Neural crest cell (in vitro differentiated cells): ENCODE data around the gene RPS6KA3. TPM values are rescaled to one million over a fixed set of nuclear protein-coding genes. Genes with fewer than 3 reads are reported as not detected.
"Not testable (repeated sequence)": the region's sequence is repeated elsewhere in the genome, so short reads cannot be mapped to it uniquely, and the experiment has no call there.

Experiments
- DNase-seq: peaks from one replicate; pipeline ENCODE4 v3.0.0; 2021; ENCODE audit warnings: low read depth, mixed read lengths, low spot score
- H3K27ac Mint-ChIP-seq: one replicate; pipeline ENCODE4 v1.8.0; 2021; ENCODE audit warnings: mild to moderate bottlenecking, mixed read lengths; ENCODE audit not compliant: unreplicated experiment
- H3K27me3 Mint-ChIP-seq: 2 replicates; pipeline ENCODE4 v1.8.0; 2021; ENCODE audit warnings: low read depth, mild to moderate bottlenecking, mixed read lengths
- H3K36me3 Mint-ChIP-seq: 2 replicates; pipeline ENCODE4 v1.8.0; 2021; ENCODE audit warnings: low read depth, mild to moderate bottlenecking, mixed read lengths
- H3K4me1 Mint-ChIP-seq: 2 replicates; pipeline ENCODE4 v1.8.0; 2021; ENCODE audit warnings: mixed read lengths
- H3K4me3 Mint-ChIP-seq: one replicate; pipeline ENCODE4 v1.8.0; 2021; ENCODE audit warnings: mild to moderate bottlenecking, mixed read lengths
- H3K9me3 Mint-ChIP-seq: 2 replicates; pipeline ENCODE4 v1.8.0; 2021; ENCODE audit warnings: mixed read lengths
- total RNA-seq: library from RNA; stranded (reverse); gene quantifications from 2 replicates; pipeline ENCODE4 v1.2.1, GENCODE V29; 2021
- TF ChIP-seq, protein P1 (sequence below): fragments of 200-600 bp; sonication (generic); conservative IDR thresholded peaks from 2 replicates; pipeline ENCODE4 v1.5.0; 2021; ENCODE audit warnings: antibody characterized with exemption, mild to moderate bottlenecking

RPS6KA3 gene
- total RNA-seq, 1 donor from 2014 or later = 26.0 TPM

DNA sequence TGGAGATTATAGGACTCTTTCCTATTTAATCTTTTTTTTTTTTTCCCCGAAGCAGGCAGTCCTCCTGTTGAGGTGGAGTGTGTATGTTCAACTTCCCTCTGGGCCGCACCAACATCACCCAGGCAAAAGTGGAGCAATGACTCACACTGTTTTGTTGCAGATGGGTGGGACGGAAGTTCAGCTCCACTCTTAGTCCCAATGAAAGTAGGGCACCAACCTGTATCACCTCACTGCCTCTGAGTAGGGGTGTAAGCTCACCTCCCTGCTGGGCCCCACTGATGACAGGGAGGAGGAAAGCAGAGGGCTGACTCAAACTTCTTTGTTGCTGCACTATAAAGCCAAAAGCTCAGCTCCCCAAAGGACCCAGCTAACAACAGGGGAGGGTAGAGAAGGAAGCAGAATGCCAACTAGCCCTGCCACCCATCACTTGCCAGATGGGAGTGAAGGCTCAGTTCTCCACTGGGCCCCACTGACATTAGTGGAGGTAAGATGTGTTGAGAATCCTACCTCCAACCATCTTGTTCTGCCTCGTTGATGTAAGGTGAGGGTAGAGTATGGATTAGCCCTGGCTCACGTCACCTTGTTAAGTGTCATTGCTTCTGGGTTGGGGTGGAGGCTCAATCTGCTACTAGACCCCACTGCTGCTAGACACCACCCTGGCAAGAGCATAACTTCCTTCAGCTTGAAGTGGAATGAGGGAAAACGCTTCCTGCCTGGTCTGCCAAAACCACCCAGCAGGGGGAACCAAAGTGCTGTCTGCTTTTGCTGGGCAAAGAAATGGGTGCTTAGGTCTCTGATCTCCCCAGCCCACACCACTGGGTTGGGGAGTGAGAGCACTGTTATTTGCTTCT is 14.1 kb downstream of the RPS6KA3 start:
- H3K36me3 Mint-ChIP-seq = peaks cover 27% of the 10 kb centered on the region

DNA sequence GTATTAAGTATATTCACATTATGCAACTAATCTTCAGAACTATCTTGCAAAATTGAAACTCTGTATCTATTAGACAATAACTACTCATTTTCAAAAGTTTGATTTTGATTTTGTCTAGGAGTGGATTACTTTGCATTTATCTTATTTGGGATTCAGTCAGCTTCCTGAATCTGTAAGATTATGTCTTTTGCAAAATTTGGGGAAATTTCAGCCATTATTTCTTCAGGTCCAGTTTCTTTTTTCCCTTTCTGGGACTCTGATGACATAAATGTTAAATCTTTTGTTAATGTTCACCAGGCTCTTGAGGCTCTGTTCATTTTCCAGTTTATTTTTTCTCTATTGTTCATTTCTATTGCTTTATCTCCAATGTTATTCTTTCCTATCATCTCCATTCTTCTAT is 15.0 kb downstream of the RPS6KA3 start:
- TF ChIP-seq, protein P1, sequence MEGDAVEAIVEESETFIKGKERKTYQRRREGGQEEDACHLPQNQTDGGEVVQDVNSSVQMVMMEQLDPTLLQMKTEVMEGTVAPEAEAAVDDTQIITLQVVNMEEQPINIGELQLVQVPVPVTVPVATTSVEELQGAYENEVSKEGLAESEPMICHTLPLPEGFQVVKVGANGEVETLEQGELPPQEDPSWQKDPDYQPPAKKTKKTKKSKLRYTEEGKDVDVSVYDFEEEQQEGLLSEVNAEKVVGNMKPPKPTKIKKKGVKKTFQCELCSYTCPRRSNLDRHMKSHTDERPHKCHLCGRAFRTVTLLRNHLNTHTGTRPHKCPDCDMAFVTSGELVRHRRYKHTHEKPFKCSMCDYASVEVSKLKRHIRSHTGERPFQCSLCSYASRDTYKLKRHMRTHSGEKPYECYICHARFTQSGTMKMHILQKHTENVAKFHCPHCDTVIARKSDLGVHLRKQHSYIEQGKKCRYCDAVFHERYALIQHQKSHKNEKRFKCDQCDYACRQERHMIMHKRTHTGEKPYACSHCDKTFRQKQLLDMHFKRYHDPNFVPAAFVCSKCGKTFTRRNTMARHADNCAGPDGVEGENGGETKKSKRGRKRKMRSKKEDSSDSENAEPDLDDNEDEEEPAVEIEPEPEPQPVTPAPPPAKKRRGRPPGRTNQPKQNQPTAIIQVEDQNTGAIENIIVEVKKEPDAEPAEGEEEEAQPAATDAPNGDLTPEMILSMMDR = no peak
- Mint-ChIP-seq H3K27me3 (no peaks in the 10 kb centered on the region), H3K9me3 (peaks cover 19% of the 10 kb centered on the region), H3K4me3 (no peak overlapping the region), H3K27ac (no peak overlapping the region), H3K36me3 (peaks cover 27% of the 10 kb centered on the region), H3K4me1 (no peaks in the 10 kb centered on the region)
- no peak for DNase-seq

More for the DNA sequence above, 14.1 kb downstream of the RPS6KA3 start:
- peak; percentile 37 for DNase-seq
- no peak overlapping the region for H3K27ac Mint-ChIP-seq
- H3K9me3 Mint-ChIP-seq = peaks cover 19% of the 10 kb centered on the region
- no peaks in the 10 kb centered on the region for H3K27me3 Mint-ChIP-seq
- TF ChIP-seq, protein P1 = peak; percentile 63
- no peaks in the 10 kb centered on the region for H3K4me1 Mint-ChIP-seq
- H3K4me3 Mint-ChIP-seq = no peak overlapping the region

GRCh38 chrX:20250146-20250545 is 16.6 kb downstream of the RPS6KA3 start:
- H3K36me3 Mint-ChIP-seq = peaks cover 27% of the 10 kb centered on the region

DNA sequence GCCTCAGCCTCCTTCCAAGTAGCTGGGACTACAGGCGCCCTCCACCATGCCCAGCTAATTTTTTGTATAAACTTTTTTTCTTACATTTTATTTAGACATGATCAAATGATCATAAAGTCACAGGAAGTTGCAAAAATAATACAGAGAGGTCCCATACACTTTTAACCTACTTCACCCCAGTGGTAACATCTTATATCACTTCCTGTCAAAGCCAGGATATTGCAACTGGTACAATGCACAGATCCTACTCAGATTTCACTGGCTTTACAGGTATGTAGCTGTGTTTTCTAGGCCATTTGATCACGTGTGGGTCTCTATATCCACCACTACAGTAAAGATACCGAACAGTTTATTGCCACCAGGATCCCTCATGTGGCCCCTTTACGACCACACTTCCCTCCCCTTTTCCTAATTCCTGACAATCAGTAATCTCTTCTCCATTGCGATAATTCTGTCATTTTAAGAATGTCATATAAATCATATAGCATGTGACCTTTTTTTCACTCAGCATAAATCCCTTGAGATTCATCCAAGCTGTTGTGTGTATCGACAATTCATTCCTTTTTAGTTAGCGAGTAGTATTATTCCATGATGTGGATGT is 18.0 kb downstream of the RPS6KA3 start:
- peaks cover 15% of the 10 kb centered on the region for H3K9me3 Mint-ChIP-seq
- H3K27me3 Mint-ChIP-seq = no peaks in the 10 kb centered on the region
- DNase-seq = no peak
- TF ChIP-seq, protein P1 = no peak
- no peaks in the 10 kb centered on the region for H3K4me1 Mint-ChIP-seq
- H3K36me3 Mint-ChIP-seq = peaks cover 17% of the 10 kb centered on the region
- H3K27ac Mint-ChIP-seq = no peak overlapping the region
- H3K4me3 Mint-ChIP-seq = no peak overlapping the region

More at GRCh38 chrX:20250146-20250545, 16.6 kb downstream of the RPS6KA3 start:
- DNase-seq, H3K27me3 Mint-ChIP-seq, H3K27ac Mint-ChIP-seq, H3K4me1 Mint-ChIP-seq, H3K4me3 Mint-ChIP-seq: not testable (repeated sequence)
- H3K9me3 Mint-ChIP-seq = peaks cover 17% of the 10 kb centered on the region

GRCh38 chrX:20244931-20245330 is 21.8 kb downstream of the RPS6KA3 start:
- Mint-ChIP-seq H3K4me3 (no peak overlapping the region), H3K4me1 (no peaks in the 10 kb centered on the region), H3K9me3 (peaks cover 13% of the 10 kb centered on the region), H3K27me3 (no peaks in the 10 kb centered on the region), H3K36me3 (peaks cover 12% of the 10 kb centered on the region), H3K27ac (no peak overlapping the region)
- no peak for DNase-seq
- TF ChIP-seq, protein P1 = no peak

GRCh38 chrX:20240201-20240600 is 26.5 kb downstream of the RPS6KA3 start:
- Mint-ChIP-seq H3K27ac (no peak overlapping the region), H3K4me3 (no peak overlapping the region), H3K27me3 (no peaks in the 10 kb centered on the region), H3K36me3 (peaks cover 16% of the 10 kb centered on the region), H3K4me1 (no peaks in the 10 kb centered on the region), H3K9me3 (peaks cover 11% of the 10 kb centered on the region)
- TF ChIP-seq, protein P1 = no peak
- DNase-seq = no peak
